ENCODE data around the gene CATSPERZ. TPM values are rescaled to one million over a fixed set of nuclear protein-coding genes. Genes with fewer than 3 reads are reported as not detected.

Gene CATSPERZ
- total RNA-seq, 1 donor from 2014 or later, result not detected

GRCh38 chr11:64258356-64258755, 41.8 kb upstream of the CATSPERZ start:
- peaks cover 8% of the 10 kb centered on the region for H3K4me1 ChIP-seq
- H3K27ac ChIP-seq (replicated peaks), result no peak overlapping the region
- H3K9me3 ChIP-seq (replicated peaks), result no peaks in the 10 kb centered on the region
- intact Hi-C loops (cut with micrococcal nuclease), result no loop called here
- H3K36me3 ChIP-seq, result peaks cover 83% of the 10 kb centered on the region
- DNase-seq, result no peak
- no peaks in the 10 kb centered on the region for H3K27me3 ChIP-seq (ENCODE audit: low read depth)
- TF ChIP-seq CTCF (IDR thresholded peaks at IDR 0.05; ENCODE audit: borderline replicate concordance), result no peak
- no peak overlapping the region for H3K4me3 ChIP-seq

- H3K27me3 ChIP-seq (ENCODE audit: low read depth), result no peaks in the 10 kb centered on the region
- H3K4me3 ChIP-seq, result no peak overlapping the region
- peaks cover under 1% of the 10 kb centered on the region for H3K4me1 ChIP-seq
- no peak overlapping the region for H3K27ac ChIP-seq (replicated peaks)
- no peaks in the 10 kb centered on the region for H3K9me3 ChIP-seq (replicated peaks)
- intact Hi-C loops (cut with micrococcal nuclease), result no loop called here
- peaks cover 90% of the 10 kb centered on the region for H3K36me3 ChIP-seq
- no peak for TF ChIP-seq CTCF (IDR thresholded peaks at IDR 0.05; ENCODE audit: borderline replicate concordance)
- DNase-seq, result no peak
Observed at GRCh38 chr11:64258946-64259532, 41.1 kb upstream of the CATSPERZ start.

GRCh38 chr11:64259533-64260067, 40.6 kb upstream of the CATSPERZ start:
- TF ChIP-seq CTCF (IDR thresholded peaks at IDR 0.05; ENCODE audit: borderline replicate concordance), result no peak
- intact Hi-C loops (cut with micrococcal nuclease), result no loop called here
- H3K36me3 ChIP-seq, result peaks cover 91% of the 10 kb centered on the region

GRCh38 chr11:64260147-64260708, 39.9 kb upstream of the CATSPERZ start:
- no peak for DNase-seq
- Histone ChIP-seq H3K27me3 (ENCODE audit: low read depth) (no peaks in the 10 kb centered on the region), H3K9me3 (replicated peaks) (no peaks in the 10 kb centered on the region), H3K27ac (replicated peaks) (no peak overlapping the region), H3K36me3 (peaks cover 90% of the 10 kb centered on the region), H3K4me1 (no peaks in the 10 kb centered on the region), H3K4me3 (no peak overlapping the region)
- intact Hi-C loops (cut with micrococcal nuclease), result no loop called here
- no peak for TF ChIP-seq CTCF (IDR thresholded peaks at IDR 0.05; ENCODE audit: borderline replicate concordance)

More at GRCh38 chr11:64259533-64260067, 40.6 kb upstream of the CATSPERZ start:
- Histone ChIP-seq H3K4me3 (no peak overlapping the region), H3K4me1 (no peaks in the 10 kb centered on the region), H3K27me3 (ENCODE audit: low read depth) (no peaks in the 10 kb centered on the region), H3K27ac (replicated peaks) (no peak overlapping the region), H3K9me3 (replicated peaks) (no peaks in the 10 kb centered on the region)
- no peak for DNase-seq

- H3K4me3 ChIP-seq, result no peak overlapping the region
- no peak overlapping the region for H3K27ac ChIP-seq (replicated peaks)
- no peaks in the 10 kb centered on the region for H3K9me3 ChIP-seq (replicated peaks)
- peaks cover 2% of the 10 kb centered on the region for H3K4me1 ChIP-seq
- TF ChIP-seq CTCF (IDR thresholded peaks at IDR 0.05; ENCODE audit: borderline replicate concordance), result no peak
- DNase-seq, result no peak
- H3K27me3 ChIP-seq (ENCODE audit: low read depth), result no peaks in the 10 kb centered on the region
- peaks cover 89% of the 10 kb centered on the region for H3K36me3 ChIP-seq
- intact Hi-C loops (cut with micrococcal nuclease), result no loop called here
Observed at GRCh38 chr11:64261556-64262080, 38.5 kb upstream of the CATSPERZ start.

Measured in left ventricle myocardium inferior (tissue), 1 donor.